HG03064 (cell line): ENCODE measurements around the gene TMEM60.
A peak's percentile ranks its signal among the peaks of the same experiment; 100 is the strongest.

Experiments used
- ATAC-seq: cut with Tn5 transposase; IDR thresholded peaks from one replicate; pipeline ENCODE4 v1.9.1; 2021; ENCODE audit warnings: low read depth; ENCODE audit not compliant: unreplicated experiment

TMEM60 gene

DNA sequence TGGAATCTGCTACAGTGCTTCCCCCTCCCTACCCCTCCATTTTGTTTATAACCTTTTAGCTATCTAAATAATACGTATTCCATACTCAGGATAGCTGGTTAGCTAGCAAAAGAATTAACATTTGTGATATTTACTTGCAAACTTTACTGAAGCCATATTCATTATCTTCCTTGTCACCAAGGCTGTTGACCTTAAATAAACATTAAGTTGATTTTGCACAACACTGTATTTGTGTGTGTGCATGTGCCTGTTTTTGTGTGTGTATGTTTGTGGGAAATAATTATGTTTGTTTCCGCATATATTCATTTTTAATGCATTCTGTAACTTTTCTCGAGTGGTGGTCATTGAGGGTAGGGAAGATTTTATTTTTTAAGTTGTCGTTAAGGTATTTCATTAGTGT is 15.9 kb downstream of the TMEM60 start:
- ATAC-seq = no peak

DNA sequence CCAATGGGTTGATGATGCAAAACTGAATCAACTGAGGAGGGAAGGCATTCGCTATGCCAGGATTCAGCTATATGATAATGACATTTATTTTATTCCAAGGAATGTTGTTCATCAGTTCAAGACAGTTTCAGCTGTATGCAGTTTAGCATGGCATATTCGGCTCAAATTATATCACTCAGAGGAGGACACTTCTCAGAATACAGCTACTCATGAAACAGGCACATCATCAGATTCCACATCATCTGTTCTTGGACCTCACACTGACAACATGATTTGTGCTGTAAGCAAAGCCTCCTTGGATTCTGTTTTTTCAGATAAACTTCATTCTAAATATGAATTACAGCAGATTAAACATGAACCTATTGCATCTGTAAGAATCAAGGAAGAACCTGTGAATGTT is 19.7 kb downstream of the TMEM60 start:
- no peak for ATAC-seq

DNA sequence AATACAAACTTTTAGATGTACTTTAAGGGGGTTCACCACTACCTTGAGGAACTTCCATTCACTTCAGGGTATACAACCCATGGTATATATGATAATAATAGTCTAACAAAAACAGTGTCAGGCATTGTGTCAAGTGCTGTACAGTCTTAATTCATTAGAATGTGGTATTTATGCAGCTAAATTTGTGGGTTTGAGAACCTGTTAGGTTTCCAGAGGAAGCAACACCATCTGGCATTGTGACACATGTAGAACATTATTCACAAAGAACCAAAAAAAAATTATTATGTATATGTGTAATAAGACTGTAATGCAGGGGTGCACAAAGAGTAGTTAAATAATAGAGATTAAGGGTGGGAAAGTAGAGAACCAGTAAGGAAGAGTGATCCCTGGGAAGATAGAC is 26.3 kb downstream of the TMEM60 start:
- ATAC-seq = no peak

DNA sequence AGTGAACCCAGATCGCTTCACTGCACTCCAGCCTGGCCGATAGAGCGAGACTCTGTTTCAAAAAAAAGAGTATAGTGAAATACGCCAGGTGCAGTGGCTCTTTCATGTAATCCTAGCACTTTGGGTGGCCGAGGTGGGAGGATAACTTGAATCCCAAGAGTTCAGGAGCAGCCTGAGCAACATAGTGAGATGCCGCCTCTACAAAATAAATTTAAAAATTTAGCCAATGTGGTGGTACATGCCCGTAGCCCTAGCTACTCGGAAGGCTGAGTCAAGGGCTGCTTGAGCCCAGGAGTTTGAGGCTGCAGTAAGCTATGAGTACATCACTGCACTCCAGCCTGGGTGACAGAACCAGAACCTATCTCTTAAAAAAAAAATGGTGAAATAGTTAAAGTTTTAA is 27.9 kb downstream of the TMEM60 start:
- ATAC-seq = no peak

DNA sequence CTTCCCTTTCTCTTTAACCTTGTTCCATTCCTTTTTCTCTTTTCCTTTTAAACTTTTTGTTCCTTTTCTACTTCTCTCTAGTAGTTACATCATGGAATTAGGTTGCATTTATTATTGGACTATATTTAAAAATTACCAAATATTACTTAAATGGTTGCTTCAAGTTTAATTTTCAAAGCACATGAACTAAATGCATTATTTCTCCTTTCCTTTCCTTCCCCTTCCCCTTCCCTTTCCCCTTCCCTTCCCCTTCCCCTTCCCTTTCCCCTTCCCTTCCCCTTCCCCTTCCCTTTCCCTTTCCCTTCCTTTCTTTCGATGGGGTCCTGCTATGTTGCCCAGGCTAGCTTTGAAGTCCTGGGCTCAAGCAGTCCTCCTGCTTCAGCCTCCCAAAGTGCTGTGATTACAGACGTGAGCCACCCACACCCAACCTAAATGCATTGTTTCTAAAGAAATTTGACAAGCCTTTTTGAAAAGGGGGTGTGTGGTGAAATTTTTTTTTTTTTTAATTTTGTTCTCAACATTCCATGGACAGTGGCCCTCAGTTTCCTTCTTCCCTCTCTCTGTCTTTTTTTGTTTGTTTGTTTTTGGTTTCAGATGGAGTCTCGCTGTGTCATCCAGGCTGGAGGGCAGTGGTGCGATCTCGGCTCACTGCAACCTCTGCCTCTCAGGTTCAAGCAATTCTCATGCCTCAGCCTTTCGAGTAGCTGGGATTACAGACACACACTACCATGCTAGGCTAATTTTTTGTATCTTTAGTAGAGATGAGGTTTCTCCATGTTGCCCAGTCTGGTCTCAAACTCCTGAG is 31.2 kb downstream of the TMEM60 start:
- ATAC-seq = no peak

DNA sequence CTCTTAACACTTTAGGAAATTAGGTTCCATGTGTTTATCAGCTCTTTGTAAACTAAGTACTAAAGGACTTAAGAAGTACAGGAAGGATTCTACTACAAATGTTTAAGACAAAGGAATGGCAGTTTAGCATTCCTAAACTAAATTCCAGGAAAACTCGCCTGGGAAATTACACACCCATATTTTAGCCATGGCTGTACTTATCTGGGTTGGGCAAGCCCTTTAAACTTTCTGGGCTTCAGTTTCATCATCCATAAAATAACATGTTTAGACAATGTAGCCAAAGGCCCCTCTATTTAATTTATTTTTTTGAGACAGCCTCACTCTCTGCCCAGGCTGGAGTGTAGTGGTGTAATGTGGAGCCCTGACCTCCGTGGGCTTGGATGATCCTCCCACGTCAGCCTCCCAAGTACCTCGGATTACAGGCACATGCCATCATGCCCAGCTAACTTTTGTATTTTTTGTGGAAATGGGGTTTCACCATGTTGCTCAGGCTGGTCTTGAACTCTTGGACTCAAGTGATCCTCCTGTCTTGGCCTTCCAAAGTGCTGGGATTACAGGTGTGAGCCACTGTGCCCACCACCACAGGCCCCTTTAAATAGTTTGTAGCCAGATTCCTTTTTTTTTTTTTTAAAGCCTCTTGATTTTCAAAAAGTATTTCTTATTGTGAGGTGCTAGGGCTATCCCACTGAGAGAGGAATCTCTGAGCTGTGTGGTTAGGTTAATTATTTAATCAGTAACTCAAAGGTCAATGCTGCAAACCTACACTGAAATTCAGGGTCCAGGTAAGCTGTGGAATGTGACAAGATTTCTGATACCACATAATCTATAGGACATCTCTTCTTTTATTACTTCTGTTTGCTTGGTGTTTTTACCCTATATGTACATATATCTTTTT is 32.1 kb downstream of the TMEM60 start:
- ATAC-seq = no peak

DNA sequence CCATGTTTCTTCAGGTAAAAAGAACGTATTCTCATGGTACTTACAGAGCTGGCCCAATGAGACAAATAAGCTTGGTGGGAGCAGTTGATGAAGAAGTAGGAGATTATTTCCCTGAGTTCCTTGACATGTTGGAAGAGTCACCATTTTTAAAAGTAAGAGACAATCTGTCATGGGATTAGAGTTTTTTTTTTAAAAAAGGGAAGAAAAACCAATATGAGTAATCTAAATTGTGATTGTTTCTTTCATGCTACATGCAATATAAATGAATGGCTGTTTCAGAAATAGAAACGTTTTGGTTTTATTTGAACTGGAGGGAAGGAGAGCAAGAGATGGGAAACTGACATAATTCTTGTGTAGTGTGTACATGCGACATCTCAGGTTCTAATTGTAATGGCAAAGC is 32.8 kb downstream of the TMEM60 start:
- ATAC-seq = no peak

DNA sequence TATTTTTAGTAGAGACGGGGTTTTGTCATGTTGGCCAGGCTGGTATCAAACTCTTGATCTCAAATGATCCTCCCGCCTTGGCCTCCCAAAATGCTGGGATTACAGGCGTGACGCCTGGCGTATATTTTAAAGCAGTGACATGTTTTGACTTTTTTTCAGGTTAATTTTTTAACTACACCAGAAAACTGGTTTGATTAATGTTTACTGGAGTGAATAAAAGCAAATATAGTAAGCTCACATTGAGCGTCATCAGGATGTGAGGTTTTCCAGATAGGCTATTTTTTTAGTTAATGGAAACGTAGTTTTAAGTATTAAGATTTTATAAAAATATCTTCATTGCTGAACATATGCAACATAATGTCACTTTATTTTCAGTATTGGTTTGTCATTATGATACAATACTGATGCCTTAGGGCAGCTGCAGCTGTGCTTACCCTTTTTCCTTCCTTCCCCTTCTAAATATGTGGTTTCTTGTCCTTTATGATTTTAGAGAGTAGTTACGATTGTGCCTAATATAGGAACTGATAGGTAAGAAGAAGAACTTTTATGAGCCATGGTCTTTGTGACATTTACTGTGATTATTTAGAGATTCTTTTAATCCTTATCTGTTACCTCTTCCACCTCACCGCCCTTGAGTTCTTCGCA is 37.3 kb downstream of the TMEM60 start:
- no peak for ATAC-seq

DNA sequence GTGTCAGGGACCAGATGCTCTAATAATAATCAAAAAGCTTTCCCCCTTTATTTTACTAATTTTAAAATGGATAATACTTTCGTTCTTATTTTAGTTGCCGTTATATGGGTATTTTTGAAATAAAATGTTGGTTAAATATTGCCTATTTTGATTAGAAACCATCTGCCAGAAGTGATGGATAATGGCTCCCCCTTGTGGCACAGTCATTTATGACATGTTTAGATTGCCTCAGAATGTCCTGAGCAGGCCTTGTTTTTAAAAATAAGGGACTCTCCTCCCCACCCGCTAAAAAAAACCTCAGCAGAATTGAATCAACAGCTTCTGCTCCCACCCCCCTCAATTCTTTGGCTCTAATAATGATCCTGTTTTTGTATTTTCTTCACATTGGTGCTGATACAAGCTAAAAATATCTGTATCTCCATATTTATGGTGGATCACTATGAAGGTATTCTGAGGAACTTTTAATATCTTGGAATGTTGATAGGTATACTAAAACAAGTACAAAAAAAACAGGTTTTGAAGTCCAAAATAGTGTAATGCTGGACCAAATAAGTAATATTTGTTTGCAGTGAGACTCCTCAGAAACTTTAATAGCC is 38.8 kb downstream of the TMEM60 start:
- peak; percentile 42 for ATAC-seq

DNA sequence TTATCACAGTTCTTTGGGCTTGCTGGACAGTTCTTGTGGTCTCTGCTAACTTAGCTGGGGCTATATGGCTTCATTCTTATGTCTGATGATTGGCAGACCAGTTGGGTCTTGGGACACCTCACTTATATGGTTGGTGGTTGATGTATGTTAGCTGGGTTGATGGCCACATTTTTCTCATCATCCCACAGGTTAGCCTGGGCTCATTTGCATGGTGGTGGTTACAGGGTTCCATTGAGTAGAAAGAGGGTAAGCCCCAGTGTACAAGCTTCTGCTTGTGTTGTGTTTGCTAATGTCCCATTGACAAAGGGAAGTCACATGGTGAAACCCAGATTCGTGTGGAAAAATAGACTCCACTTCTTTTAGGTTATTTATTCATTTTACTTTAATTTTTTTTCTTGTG is 40.6 kb downstream of the TMEM60 start:
- ATAC-seq = peak; percentile 66

DNA sequence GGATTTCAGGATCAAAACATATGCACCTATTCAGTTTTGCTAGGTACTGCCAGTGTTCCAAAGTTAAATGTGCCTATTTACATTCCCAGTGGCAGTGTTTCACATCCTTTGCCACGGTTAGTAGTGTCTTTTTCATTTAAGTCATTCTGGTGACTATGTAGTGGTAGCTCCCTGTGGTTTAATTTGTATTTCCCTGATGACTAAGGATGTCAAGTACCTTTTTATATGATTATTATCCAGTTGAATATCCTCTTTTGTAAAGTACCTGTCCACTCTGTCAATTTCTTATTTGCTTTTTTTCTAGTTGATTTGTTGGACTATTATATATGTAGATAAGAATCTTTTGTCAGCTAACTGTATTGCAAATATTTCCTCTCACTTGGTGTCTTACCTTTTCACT is 45.1 kb downstream of the TMEM60 start:
- no peak for ATAC-seq

DNA sequence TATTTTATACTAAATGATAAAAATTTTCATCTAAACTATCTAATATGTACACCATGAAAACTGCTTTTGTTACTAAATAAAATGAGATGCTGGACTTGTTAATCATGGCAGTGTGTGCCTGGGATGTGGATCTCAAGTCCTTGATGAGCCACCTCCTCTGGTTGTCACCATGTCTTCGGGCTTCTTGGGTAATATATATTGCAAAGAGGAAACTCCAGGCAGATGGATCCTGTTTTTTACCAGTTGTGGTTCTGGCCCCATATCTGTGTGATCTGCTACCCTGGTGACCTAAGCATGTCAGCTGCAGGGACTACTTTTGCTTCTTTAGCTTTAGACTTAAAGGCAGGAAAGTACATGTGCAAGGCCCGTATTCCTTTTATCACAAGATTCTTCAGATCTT is 46.2 kb downstream of the TMEM60 start:
- ATAC-seq = no peak

DNA sequence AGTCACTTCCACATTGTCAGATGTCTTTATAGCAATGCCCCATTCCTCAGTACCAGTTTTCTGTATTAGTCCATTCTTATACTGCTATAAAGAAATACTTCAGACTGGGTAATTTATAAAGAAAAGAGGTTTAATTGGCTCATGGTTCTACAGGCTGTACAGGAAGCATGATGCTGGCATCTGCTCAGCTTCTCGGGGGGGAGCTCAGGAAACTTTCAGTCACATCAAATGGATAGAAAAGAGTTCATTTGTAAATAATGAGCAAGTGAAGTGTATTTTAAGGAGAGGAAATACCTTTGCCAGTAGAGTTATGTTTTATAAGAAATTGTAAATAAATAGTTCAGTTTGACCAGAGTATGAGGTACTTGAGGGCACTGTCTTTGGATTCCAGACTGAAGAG is 50.5 kb downstream of the TMEM60 start:
- no peak for ATAC-seq

DNA sequence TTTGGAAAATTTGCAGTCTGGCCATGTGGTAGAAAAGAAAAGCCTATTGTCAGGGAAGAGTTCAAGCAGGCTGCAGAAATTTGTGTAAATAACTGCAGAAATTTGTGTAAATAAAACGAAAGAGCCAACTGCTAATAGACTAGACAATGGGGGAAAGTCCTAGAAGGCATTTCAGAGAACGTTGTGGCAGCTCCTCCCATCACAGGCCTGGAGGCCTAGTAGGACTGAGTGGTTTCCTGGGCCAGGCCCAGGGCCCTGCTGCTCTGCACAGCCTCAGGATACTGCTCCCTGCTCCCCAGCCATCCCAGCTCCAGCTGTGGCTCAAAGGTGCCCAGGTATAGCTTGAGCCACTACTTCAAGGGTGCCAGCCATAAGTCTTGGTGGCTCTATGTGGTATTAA is 51.1 kb downstream of the TMEM60 start:
- ATAC-seq = no peak

DNA sequence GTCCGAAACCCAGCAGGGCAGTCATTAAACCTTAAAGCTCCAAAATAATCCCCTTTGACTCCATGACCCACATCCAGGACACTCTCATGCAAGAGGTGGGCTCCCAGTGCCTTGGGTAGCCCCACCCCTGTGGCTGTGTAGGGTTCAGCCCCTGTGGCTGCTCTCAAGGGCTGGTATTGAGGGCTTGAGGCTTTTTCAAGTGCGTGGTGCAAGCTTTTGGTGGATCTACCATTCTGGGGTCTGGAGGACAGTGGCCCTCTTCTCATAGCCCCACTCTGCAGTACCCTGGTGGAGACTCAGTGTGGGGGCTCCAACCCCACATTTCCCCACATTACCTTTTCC is 51.4 kb downstream of the TMEM60 start:
- ATAC-seq = no peak

DNA sequence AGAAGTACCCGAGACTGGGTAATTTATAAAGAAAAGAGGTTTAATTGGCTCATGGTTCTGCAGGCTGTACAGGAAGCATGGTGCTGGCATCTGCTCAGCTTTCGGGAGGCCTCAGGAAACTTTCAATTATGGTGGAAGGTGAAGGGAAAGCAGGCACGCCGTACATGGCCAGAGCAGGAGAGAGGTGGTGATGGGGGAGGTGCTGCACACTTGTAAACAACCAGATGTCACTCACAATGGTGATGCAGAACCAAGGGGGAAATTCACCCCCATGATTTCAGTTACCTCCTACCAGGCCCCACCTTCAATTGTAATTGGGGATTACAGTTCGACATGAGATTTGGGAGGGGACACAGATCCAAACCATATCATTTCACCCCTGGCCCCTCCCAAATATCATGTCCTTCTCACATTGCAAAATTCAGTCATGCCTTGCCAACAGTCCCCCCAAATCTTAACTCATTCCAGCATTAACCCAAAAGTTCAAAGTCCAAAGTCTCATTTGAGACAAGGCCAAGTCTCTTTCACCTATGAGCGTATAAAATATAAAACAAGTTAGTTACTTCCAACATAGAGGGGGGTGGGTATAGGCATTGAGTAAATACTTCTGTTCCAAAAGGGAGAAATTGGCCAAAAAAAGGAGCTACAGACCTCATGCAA is 51.9 kb downstream of the TMEM60 start:
- no peak for ATAC-seq

DNA sequence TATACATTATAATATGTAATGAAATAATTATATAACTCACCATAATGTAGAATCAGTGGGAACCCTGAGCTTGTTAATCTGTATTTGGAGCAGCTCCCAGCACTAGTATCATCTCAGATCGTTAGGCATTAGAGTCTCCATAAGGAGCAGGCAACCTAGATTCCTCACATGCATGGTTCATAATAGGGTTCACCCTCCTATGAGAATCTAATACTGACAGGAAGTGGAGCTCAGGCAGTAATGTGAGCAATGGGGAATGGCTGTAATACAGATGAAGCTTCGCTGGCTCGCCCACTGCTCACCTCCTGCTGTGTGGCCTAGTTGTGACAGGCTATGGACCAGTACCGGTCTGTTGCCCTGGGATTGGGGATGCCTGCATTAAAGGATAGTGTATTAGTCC is 52.5 kb downstream of the TMEM60 start:
- no peak for ATAC-seq
